Thoracic aorta (tissue), 2 donors: ENCODE results near the gene SMARCE1. TPM values are rescaled to one million over a fixed set of nuclear protein-coding genes. Genes with fewer than 3 reads are reported as not detected.

Experiments
- ATAC-seq: fragments of 150-250 bp; one replicate; pipeline ENCODE4 v1.8.0; 2017; ENCODE audit warnings: low read depth; ENCODE audit not compliant: insufficient number of reproducible peaks, low FRiP score
- DNase-seq: peaks from one replicate; pipeline ENCODE4 v3.0.0-alpha.2; 2020; ENCODE audit warnings: low spot score
- H3K27ac ChIP-seq, 2 donors: fragments of 200-600 bp; sonication (generic); 1 replicate in 1 of 2; 2 replicates in 1 of 2; pipeline ENCODE4 v1.5.1; 2016; ENCODE audit warnings: mild to moderate bottlenecking in 2 of 2, moderate library complexity in 2 of 2
- H3K27me3 ChIP-seq: fragments of 200-600 bp; sonication (generic); replicated peaks from 2 replicates; pipeline ENCODE4 v1.6.0; 2016; ENCODE audit warnings: mild to moderate bottlenecking; ENCODE audit not compliant: insufficient read depth
- H3K36me3 ChIP-seq: fragments of 200-600 bp; sonication (generic); one replicate; pipeline ENCODE4 v1.5.1; 2016
- H3K4me1 ChIP-seq, 2 donors: fragments of 200-600 bp; sonication (generic); 1 replicate in 1 of 2; 2 replicates in 1 of 2; pipeline versions ENCODE4 v1.5.1 to v1.6.0; 2016; ENCODE audit warnings: low read depth in 2 of 2, mild to moderate bottlenecking in 1 of 2; ENCODE audit not compliant: control insufficient read depth in 1 of 2
- H3K4me3 ChIP-seq: fragments of 200-600 bp; sonication (generic); 2 replicates; pipeline ENCODE4 v1.5.1; 2016; ENCODE audit warnings: mild to moderate bottlenecking
- H3K9me3 ChIP-seq: fragments of 200-600 bp; sonication (generic); 2 replicates; pipeline ENCODE4 v1.5.1; 2016
- CTCF ChIP-seq: fragments of 200-600 bp; sonication (generic); IDR thresholded peaks from one replicate; pipeline ENCODE4 v1.5.1; 2019; ENCODE audit warnings: antibody characterized with exemption
- total RNA-seq, 2 donors: library from RNA; depleted of rRNA; stranded (reverse); fragments of >200 nt; gene quantifications; one replicate each; pipeline versions ENCODE4 v1.1.0 to v1.2.3, GENCODE V29; 2016

SMARCE1 gene
- total RNA-seq, 2 donors from 2014 or later: 55.9 to 84.3 TPM

- Histone ChIP-seq H3K27me3 (no peaks in the 10 kb centered on the region), H3K4me1 (no peaks in the 10 kb centered on the region), H3K27ac (no peak overlapping the region), H3K36me3 (no peaks in the 10 kb centered on the region), H3K4me3 (no peak overlapping the region), H3K9me3 (no peaks in the 10 kb centered on the region)
- no peak for ATAC-seq
- DNase-seq: no peak
- no peak for TF ChIP-seq CTCF
Measured at GRCh38 chr17:40615841-40616476, 31.7 kb downstream of the SMARCE1 start.

- Histone ChIP-seq H3K9me3 (no peaks in the 10 kb centered on the region), H3K27ac (no peak overlapping the region), H3K27me3 (no peaks in the 10 kb centered on the region), H3K4me1 (no peaks in the 10 kb centered on the region), H3K36me3 (no peaks in the 10 kb centered on the region), H3K4me3 (no peak overlapping the region)
- DNase-seq (no peak), ATAC-seq (no peak)
- no peak for TF ChIP-seq CTCF
Measured at GRCh38 chr17:40615068-40615840, 32.4 kb downstream of the SMARCE1 start.

GRCh38 chr17:40614431-40615067 lies 33.1 kb downstream of the SMARCE1 start:
- H3K4me3 ChIP-seq: no peak overlapping the region
- ATAC-seq (no peak), DNase-seq (no peak)
- H3K36me3 ChIP-seq: no peaks in the 10 kb centered on the region
- no peak for TF ChIP-seq CTCF
- no peak overlapping the region for H3K27ac ChIP-seq
- H3K9me3 ChIP-seq: no peaks in the 10 kb centered on the region
- H3K27me3 ChIP-seq: no peaks in the 10 kb centered on the region
- no peaks in the 10 kb centered on the region for H3K4me1 ChIP-seq

- Histone ChIP-seq H3K4me3 (no peak overlapping the region), H3K4me1 (no peaks in the 10 kb centered on the region), H3K27me3 (no peaks in the 10 kb centered on the region), H3K36me3 (no peaks in the 10 kb centered on the region), H3K27ac (no peak overlapping the region), H3K9me3 (no peaks in the 10 kb centered on the region)
- DNase-seq (no peak), ATAC-seq (no peak)
- TF ChIP-seq CTCF: no peak
Measured at GRCh38 chr17:40613467-40614154, 34.0 kb downstream of the SMARCE1 start.
